H9 (cell line): ENCODE results near the gene B4GAT1. TPM values are rescaled to one million over a fixed set of nuclear protein-coding genes. Genes with fewer than 3 reads are reported as not detected.
A peak's percentile ranks its signal among the peaks of the same experiment; 100 is the strongest.

Experiments used
- DNase-seq: peaks from one replicate; pipeline ENCODE4 v3.0.0-alpha.2; 2017
- H2AFZ ChIP-seq: one replicate; pipeline ENCODE4 v1.6.1; 2013; ENCODE audit warnings: mild to moderate bottlenecking, low read length, control low read depth, moderate library complexity
- H2AK5ac ChIP-seq: 2 replicates; pipeline ENCODE4 v1.6.1; 2013; ENCODE audit warnings: low read length, control low read depth, mixed read lengths; ENCODE audit not compliant: insufficient read length
- H2BK120ac ChIP-seq: one replicate; pipeline ENCODE4 v1.6.1; 2013; ENCODE audit warnings: low read depth, mild to moderate bottlenecking, low read length, control low read depth, inconsistent platforms; ENCODE audit not compliant: poor library complexity, severe bottlenecking
- H2BK12ac ChIP-seq: 2 replicates; pipeline ENCODE4 v1.6.1; 2013; ENCODE audit warnings: low read length, control low read depth, mixed read lengths, low read depth; ENCODE audit not compliant: insufficient read length
- H2BK15ac ChIP-seq: 2 replicates; pipeline ENCODE4 v1.6.1; 2013; ENCODE audit warnings: low read depth, low read length, control low read depth
- H2BK20ac ChIP-seq: one replicate; pipeline ENCODE4 v1.6.1; 2013; ENCODE audit warnings: low read depth, mild to moderate bottlenecking, low read length, control low read depth, inconsistent platforms; ENCODE audit not compliant: poor library complexity, severe bottlenecking
- H2BK5ac ChIP-seq: 2 replicates; pipeline ENCODE4 v1.6.1; 2013; ENCODE audit warnings: low read length, control low read depth, mixed read lengths; ENCODE audit not compliant: insufficient read length
- H3K14ac ChIP-seq: 2 replicates; pipeline ENCODE4 v1.6.1; 2013; ENCODE audit warnings: low read length, control low read depth; ENCODE audit not compliant: insufficient read depth
- H3K18ac ChIP-seq: 2 replicates; pipeline ENCODE4 v1.6.1; 2013; ENCODE audit warnings: low read depth, mild to moderate bottlenecking, mixed read lengths, low read length, control low read depth; ENCODE audit not compliant: insufficient read length
- H3K23ac ChIP-seq: 2 replicates; pipeline ENCODE4 v1.6.1; 2013; ENCODE audit warnings: low read length, control low read depth, mixed read lengths, low read depth; ENCODE audit not compliant: insufficient read length
- H3K23me2 ChIP-seq: 2 replicates; pipeline ENCODE4 v1.6.1; 2013; ENCODE audit warnings: low read depth, mild to moderate bottlenecking, mixed read lengths, low read length, control low read depth; ENCODE audit not compliant: insufficient read length, poor library complexity, severe bottlenecking
- H3K27ac ChIP-seq: 2 replicates; pipeline ENCODE4 v1.5.1; 2013; ENCODE audit warnings: low read length, control low read depth, mixed read lengths, low read depth; ENCODE audit not compliant: insufficient read length
- H3K27me3 ChIP-seq: 2 replicates; pipeline ENCODE4 v1.6.1; 2013; ENCODE audit warnings: low read length, control low read depth, inconsistent platforms; ENCODE audit not compliant: insufficient read depth
- H3K4ac ChIP-seq: 2 replicates; pipeline ENCODE4 v1.6.1; 2013; ENCODE audit warnings: low read depth, mild to moderate bottlenecking, control low read depth, inconsistent platforms, low read length, moderate library complexity
- H3K4me1 ChIP-seq: 2 replicates; pipeline ENCODE4 v1.6.1; 2013; ENCODE audit warnings: low read length, control low read depth, inconsistent platforms; ENCODE audit not compliant: insufficient read depth
- H3K4me2 ChIP-seq: 2 replicates; pipeline ENCODE4 v1.6.1; 2013; ENCODE audit warnings: low read length, control low read depth, mixed read lengths; ENCODE audit not compliant: insufficient read length, insufficient read depth
- H3K56ac ChIP-seq: 2 replicates; pipeline ENCODE4 v1.6.1; 2013; ENCODE audit warnings: low read depth, mild to moderate bottlenecking, mixed read lengths, low read length, control low read depth; ENCODE audit not compliant: insufficient read length
- H3K79me1 ChIP-seq: 2 replicates; pipeline ENCODE4 v1.6.1; 2013; ENCODE audit warnings: low read depth, mild to moderate bottlenecking, moderate library complexity, low read length, control low read depth, inconsistent platforms; ENCODE audit not compliant: insufficient read depth, poor library complexity, severe bottlenecking
- H3K79me2 ChIP-seq: 2 replicates; pipeline ENCODE4 v1.6.1; 2013; ENCODE audit warnings: low read length, control low read depth, inconsistent platforms; ENCODE audit not compliant: insufficient read depth
- H3K9ac ChIP-seq: 2 replicates; pipeline ENCODE4 v1.6.1; 2013; ENCODE audit warnings: low read length, control low read depth, mixed read lengths; ENCODE audit not compliant: insufficient read length; ENCODE audit errors: extremely low read depth
- H3K9me3 ChIP-seq: one replicate; pipeline ENCODE4 v1.6.1; 2013; ENCODE audit warnings: low read depth, low read length, inconsistent platforms; ENCODE audit not compliant: control insufficient read depth
- H3T11ph ChIP-seq: one replicate; pipeline ENCODE4 v1.6.1; 2013; ENCODE audit warnings: mild to moderate bottlenecking, low read length, control low read depth, inconsistent platforms
- H4K20me1 ChIP-seq: one replicate; pipeline ENCODE4 v1.6.1; 2013; ENCODE audit not compliant: control insufficient read depth, insufficient read length, insufficient read depth
- H4K5ac ChIP-seq: 2 replicates; pipeline ENCODE4 v1.6.1; 2013; ENCODE audit warnings: low read depth, mild to moderate bottlenecking, mixed read lengths, low read length, control low read depth; ENCODE audit not compliant: insufficient read length
- H4K8ac ChIP-seq: replicated peaks from 2 replicates; pipeline ENCODE4 v1.6.1; 2013; ENCODE audit warnings: low read length, control low read depth, mixed read lengths, low read depth; ENCODE audit not compliant: insufficient read length
- H4K91ac ChIP-seq: 2 replicates; pipeline ENCODE4 v1.6.1; 2013; ENCODE audit warnings: low read depth, mild to moderate bottlenecking, moderate library complexity, mixed read lengths, low read length, control low read depth; ENCODE audit not compliant: insufficient read length
- H3K27ac Mint-ChIP-seq, 3 experiments: 2 replicates in 2 of 3; 3 replicates in 1 of 3; pipeline ENCODE4 v1.8.0; 2020 to 2021; ENCODE audit warnings: mixed read lengths in 3 of 3, mild to moderate bottlenecking in 1 of 3, moderate library complexity in 1 of 3
- H3K27me3 Mint-ChIP-seq: 2 replicates; pipeline ENCODE4 v1.8.0; 2021; ENCODE audit warnings: low read depth, mild to moderate bottlenecking, moderate library complexity, mixed read lengths
- H3K36me3 Mint-ChIP-seq, 3 experiments: 2 replicates in 2 of 3; 3 replicates in 1 of 3; pipeline ENCODE4 v1.8.0; 2020 to 2021; ENCODE audit warnings: low read depth in 3 of 3, mixed read lengths in 3 of 3; ENCODE audit not compliant: insufficient read depth in 1 of 3
- H3K4me1 Mint-ChIP-seq, 2 experiments: 2 replicates each; pipeline ENCODE4 v1.8.0; 2020; ENCODE audit warnings: mixed read lengths in 2 of 2
- H3K4me3 Mint-ChIP-seq, 2 experiments: 2 replicates in 1 of 2; 3 replicates in 1 of 2; pipeline ENCODE4 v1.8.0; 2020 to 2021; ENCODE audit warnings: mild to moderate bottlenecking in 2 of 2, mixed read lengths in 2 of 2, moderate library complexity in 1 of 2
- H3K9me3 Mint-ChIP-seq, 2 experiments: 2 replicates in 1 of 2; 3 replicates in 1 of 2; pipeline ENCODE4 v1.8.0; 2020; ENCODE audit warnings: mild to moderate bottlenecking in 2 of 2, mixed read lengths in 2 of 2, moderate library complexity in 1 of 2
- WGBS: extraction: QIAGEN DNeasy Blood & Tissue Kit; methylation state at CpG from one replicate; pipeline ENCODE4 v1.1.7; 2013; ENCODE audit warnings: missing lambda C conversion rate, low lambda C conversion rate, mixed read lengths; ENCODE audit not compliant: insufficient read length; ENCODE audit errors: extremely low coverage; 5-methylcytosine and 5-hydroxymethylcytosine counted together
- total RNA-seq: library from RNA; stranded (reverse); gene quantifications from 2 replicates; pipeline ENCODE4 v1.2.1, GENCODE V29; 2021
- TF ChIP-seq, protein P1 (sequence below): fragments of 200-600 bp; sonication (generic); conservative IDR thresholded peaks from 3 replicates; pipeline ENCODE4 v1.8.0; 2021; ENCODE audit warnings: antibody characterized with exemption, mild to moderate bottlenecking

Gene B4GAT1
- total RNA-seq, 1 experiment from 2014 or later, result 24.3 TPM

DNA sequence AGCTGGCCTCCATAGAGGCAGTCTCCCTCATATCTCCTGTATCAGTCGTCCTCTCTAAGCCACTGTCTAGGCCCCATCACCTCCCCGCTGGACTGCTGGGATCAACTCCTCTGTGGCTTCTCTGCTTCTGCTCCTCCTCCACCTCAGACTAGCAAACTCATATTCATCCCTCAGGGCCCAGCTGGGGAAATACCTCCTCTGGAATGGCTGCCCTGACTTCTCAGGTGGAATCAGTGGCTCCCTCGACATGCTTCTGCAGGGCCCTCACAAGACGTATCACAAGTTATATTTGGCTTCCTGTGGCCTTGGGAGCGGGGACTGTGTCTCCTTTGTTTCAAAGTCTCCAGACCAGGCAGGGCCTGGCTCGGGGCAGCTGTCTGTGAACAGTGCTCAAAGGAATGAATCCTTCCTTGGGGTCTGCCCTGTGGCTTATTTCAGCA, 14.1 kb upstream of the B4GAT1 start:
- no peaks in the 10 kb centered on the region for H3K79me2 ChIP-seq
- H4K5ac ChIP-seq, result no peak overlapping the region
- Mint-ChIP-seq H3K27me3 (no peaks in the 10 kb centered on the region), H3K4me3 (no peak overlapping the region), H3K9me3 (no peaks in the 10 kb centered on the region), H3K4me1 (peaks cover 7 to 8% of the 10 kb centered on the region in 2 experiments), H3K27ac (peak overlapping the region in 2 of 3 experiments; percentile 34 to 39; a peak in 2 of 7 replicates), H3K36me3 (peaks cover 16 to 52% (median 35%) of the 10 kb centered on the region in 3 experiments; a peak in 6 of 7 replicates)
- H2BK15ac ChIP-seq, result no peak overlapping the region
- DNase-seq, result no peak
- no peaks in the 10 kb centered on the region for H3K79me1 ChIP-seq
- H4K8ac ChIP-seq, result no peak overlapping the region
- no peak overlapping the region for H2BK12ac ChIP-seq
- H2BK5ac ChIP-seq, result no peak overlapping the region
- no peak overlapping the region for H2AFZ ChIP-seq
- H3K14ac ChIP-seq, result no peak overlapping the region
- no peak overlapping the region for H2BK120ac ChIP-seq
- H4K91ac ChIP-seq, result no peak overlapping the region
- peaks cover 4% of the 10 kb centered on the region; the same call in 1 of the 2 replicates for H3K4me1 ChIP-seq
- H3K4me2 ChIP-seq, result no peak overlapping the region
- no peak overlapping the region for H2BK20ac ChIP-seq
- no peak overlapping the region for H3K23ac ChIP-seq
- H3T11ph ChIP-seq, result no peak overlapping the region
- no peak overlapping the region for H3K27ac ChIP-seq
- no peak overlapping the region for H3K4ac ChIP-seq
- WGBS, result no CpG with 5 or more reads among the region's 6 CpGs
- TF ChIP-seq, protein P1, sequence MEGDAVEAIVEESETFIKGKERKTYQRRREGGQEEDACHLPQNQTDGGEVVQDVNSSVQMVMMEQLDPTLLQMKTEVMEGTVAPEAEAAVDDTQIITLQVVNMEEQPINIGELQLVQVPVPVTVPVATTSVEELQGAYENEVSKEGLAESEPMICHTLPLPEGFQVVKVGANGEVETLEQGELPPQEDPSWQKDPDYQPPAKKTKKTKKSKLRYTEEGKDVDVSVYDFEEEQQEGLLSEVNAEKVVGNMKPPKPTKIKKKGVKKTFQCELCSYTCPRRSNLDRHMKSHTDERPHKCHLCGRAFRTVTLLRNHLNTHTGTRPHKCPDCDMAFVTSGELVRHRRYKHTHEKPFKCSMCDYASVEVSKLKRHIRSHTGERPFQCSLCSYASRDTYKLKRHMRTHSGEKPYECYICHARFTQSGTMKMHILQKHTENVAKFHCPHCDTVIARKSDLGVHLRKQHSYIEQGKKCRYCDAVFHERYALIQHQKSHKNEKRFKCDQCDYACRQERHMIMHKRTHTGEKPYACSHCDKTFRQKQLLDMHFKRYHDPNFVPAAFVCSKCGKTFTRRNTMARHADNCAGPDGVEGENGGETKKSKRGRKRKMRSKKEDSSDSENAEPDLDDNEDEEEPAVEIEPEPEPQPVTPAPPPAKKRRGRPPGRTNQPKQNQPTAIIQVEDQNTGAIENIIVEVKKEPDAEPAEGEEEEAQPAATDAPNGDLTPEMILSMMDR, result no peak
- no peaks in the 10 kb centered on the region for H3K9me3 ChIP-seq
- no peak overlapping the region for H3K9ac ChIP-seq
- H4K20me1 ChIP-seq, result no peaks in the 10 kb centered on the region
- no peak overlapping the region for H2AK5ac ChIP-seq
- no peaks in the 10 kb centered on the region for H3K23me2 ChIP-seq
- H3K27me3 ChIP-seq, result no peaks in the 10 kb centered on the region
- H3K56ac ChIP-seq, result no peak overlapping the region
- H3K18ac ChIP-seq, result no peak overlapping the region
